SHP77 (cell line): ENCODE results near the gene YIPF6.
"Not testable (repeated sequence)": the region's sequence is repeated elsewhere in the genome, so short reads cannot be mapped to it uniquely, and the experiment has no call there.

ENCODE experiments used
- DNase-seq, 2 experiments: peaks; one replicate each; lab custom pipeline; 2025; lab: John Stamatoyannopoulos, UW

The YIPF6 gene

GRCh38 chrX:68506649-68507048 is 7.8 kb downstream of the YIPF6 start:
- no peak for DNase-seq

- no peak for DNase-seq
These were observed 9.9 kb downstream of the YIPF6 start for GRCh38 chrX:68508799-68509198.

GRCh38 chrX:68511255-68511654 is 12.4 kb downstream of the YIPF6 start:
- peak in 1 of 2 experiments; percentile 25 for DNase-seq

DNA sequence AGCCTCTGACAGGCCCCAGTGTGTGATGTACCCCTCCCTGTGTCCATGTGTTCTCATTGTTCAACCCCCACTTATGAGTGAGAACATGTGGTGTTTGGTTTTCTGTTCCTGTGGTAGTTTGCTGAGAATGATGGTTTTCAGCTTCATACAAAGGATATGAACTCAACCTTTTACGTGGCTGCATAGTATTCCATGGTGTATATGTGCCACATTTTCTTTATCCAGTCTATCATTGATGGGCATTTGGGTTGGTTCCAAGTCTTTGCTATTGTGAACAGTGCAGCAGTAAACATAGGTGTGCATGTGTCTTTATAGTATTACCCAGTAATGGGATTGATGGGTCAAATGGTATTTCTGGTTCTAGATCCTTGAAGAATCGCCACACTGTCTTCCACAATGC is 25.8 kb downstream of the YIPF6 start:
- not testable (repeated sequence) for DNase-seq

DNA sequence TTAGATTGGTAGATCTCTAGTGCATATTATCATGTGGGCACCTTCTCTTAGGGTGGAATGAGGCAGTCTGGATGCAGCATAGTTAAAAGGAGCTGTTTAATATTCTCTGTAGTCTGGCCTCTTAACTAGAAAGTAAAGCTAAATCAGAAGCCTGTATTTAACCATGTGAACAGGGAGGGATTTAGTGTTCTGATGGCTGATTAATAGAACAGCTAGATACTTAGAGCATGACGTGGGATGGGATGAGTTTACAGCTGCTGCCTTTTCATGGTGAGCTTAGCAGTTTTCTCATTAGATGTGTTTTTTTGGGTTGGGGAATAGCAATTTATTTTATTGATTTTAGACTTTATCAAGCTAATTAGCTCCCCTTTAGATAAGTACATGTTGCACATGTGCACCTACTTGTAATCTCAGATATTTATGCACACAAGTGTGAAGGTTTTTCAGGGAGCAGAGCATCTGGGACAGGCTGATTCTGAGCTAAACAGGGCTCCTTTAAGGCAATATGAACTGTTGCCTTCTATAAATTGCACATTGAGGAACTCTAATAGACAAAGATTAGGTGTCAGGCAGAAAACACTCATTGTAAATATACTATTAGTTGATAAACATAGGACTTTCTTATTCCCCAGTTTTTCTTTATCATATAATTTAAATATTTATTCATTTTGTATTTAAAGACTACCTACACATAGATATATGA is 34.1 kb downstream of the YIPF6 start:
- no peak for DNase-seq

GRCh38 chrX:68533656-68534055 is 34.8 kb downstream of the YIPF6 start:
- no peak for DNase-seq

DNA sequence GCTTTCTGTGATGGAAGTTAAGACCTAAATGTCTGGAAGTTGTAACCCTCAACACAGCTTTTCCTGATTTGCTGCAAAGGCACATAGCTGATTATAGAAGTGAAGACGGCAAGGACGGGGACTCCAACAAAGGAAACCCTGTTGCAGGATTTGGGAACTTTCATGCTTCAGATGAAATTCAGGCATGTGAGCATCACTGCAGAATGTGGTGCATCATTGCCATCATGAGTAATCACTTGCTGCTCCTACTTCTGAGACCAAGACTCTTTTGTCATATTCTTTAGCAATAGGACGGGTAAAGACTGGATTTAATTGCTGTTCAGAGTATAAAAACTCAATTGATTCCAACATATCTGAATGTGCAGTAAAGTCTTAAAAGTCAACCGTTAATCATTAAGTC is 35.8 kb downstream of the YIPF6 start:
- DNase-seq = no peak

GRCh38 chrX:68536429-68536828 is 37.6 kb downstream of the YIPF6 start:
- no peak for DNase-seq

GRCh38 chrX:68536884-68537283 is 38.0 kb downstream of the YIPF6 start:
- DNase-seq = no peak

DNA sequence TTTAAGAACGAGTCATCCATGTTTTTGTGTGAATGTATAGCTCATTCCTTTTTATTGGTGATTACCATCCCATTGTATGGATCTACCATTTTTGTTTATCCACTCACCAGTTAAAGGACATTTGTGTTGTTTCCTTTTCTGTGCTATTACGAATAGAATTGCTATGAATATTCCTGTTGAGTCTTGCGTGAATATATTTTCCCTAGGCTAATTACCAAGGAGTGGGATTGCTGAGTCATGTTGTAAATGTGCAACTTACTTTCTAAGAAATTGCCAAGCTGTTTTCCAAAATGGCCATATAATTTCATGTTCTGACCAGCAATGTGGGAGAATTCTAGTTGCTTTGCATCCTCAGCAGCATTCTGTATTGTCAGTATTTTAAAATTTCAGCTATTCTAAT is 51.3 kb downstream of the YIPF6 start:
- DNase-seq = no peak

GRCh38 chrX:68556036-68556435 is 57.2 kb downstream of the YIPF6 start:
- DNase-seq = no peak

DNA sequence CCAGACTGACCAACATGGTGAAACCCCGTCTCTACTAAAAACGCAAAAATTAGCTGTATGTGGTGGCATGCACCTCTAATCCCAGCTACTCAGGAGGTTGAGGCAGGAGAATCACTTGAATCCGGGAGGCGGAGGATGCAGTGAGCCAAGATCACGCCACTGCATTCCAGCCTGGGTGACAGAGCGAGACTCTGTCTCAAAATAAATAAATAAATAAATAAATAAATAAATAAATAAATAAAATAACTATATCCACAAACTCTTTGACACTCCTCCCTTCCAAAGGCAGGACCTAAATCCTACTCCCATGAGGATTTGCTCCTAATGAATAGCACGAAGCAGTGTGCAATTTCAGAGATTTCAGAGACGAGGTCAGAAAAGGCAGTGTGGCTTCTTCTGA is 58.3 kb downstream of the YIPF6 start:
- DNase-seq = not testable (repeated sequence)

GRCh38 chrX:68559905-68560304 is 61.1 kb downstream of the YIPF6 start:
- DNase-seq = not testable (repeated sequence)

- DNase-seq = no peak
These were observed 69.3 kb downstream of the YIPF6 start for GRCh38 chrX:68568136-68568535.

GRCh38 chrX:68570598-68570997 is 71.7 kb downstream of the YIPF6 start:
- no peak for DNase-seq

DNA sequence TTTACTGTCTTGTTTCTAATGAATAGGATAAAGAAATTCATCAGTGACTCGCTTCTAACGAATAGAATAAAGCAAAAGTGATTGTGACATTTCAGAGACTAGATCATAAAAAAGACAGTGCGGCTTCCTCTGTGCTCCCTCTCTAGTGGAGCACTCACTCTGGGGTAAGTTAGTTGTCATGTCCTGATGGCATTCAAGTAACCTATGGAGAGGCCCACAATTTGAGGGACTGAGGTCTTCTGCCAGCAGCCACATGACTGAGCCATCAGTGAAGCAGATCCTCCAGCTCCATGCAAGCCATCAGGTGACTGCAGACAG is 72.4 kb downstream of the YIPF6 start:
- no peak for DNase-seq

DNA sequence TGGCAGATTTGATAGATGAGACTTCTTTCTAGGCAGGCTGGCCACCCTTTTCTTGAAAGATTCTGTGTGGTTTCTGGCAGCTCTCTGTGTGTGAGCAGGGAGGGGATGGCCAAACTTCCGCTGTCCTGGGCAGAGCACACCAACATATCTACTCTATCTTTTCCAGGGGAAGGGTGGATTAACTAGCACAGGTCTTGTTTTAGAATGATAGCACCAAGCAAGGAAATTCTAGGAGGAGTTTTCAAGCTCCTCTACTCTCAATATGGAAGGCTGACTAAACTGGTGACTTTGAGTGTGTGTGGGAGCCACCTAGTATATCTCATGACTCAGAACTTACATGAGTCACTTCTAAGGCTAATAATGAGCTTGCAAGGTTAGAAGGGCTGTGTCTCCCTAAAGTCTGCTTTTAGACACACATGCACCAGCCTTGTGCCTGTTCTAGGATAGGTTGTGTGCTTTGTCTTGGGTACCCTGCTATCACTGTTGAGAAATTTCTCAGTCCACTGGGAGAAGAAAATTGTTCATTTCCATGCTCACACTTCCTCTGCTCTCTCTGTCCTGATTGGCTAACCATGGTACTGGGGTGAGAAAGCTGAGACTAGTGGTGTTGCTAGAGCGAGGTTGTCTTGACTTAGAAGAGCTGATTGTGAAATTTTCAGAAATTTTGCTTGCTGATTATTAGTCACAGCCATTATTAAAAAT is 72.9 kb downstream of the YIPF6 start:
- DNase-seq = no peak

DNA sequence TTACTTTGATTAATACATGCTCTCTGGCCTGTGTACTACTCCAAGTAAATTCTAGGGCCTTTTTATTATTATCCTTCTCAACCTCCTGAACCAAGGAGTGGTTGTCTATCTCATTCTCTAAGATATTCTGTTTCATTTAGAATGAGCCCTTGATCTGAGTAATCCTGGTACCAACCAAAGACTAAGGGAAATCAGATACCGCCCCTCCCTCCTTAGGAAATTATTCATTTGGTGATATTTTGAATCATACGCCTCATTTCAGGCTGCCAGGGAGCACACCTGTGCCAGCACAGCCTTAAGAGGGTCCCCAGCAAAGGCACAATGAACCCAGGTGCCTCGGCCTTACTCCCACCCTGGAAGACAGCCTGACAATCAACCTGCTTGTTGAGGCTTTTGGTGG is 75.4 kb downstream of the YIPF6 start:
- no peak for DNase-seq

- no peak for DNase-seq
These were observed 81.0 kb downstream of the YIPF6 start for GRCh38 chrX:68579810-68580209.

GRCh38 chrX:68584221-68584620 is 85.4 kb downstream of the YIPF6 start:
- no peak for DNase-seq
